HG03280 (cell line): Measurements from ENCODE around the gene FBRSL1.
"Not testable (repeated sequence)": the region's sequence is repeated elsewhere in the genome, so short reads cannot be mapped to it uniquely, and the experiment has no call there.

Experiments
- ATAC-seq: cut with Tn5 transposase; IDR thresholded peaks from one replicate; pipeline ENCODE4 v1.9.1; 2021; ENCODE audit warnings: mild to moderate bottlenecking, moderate library complexity; ENCODE audit not compliant: unreplicated experiment

FBRSL1 gene

DNA sequence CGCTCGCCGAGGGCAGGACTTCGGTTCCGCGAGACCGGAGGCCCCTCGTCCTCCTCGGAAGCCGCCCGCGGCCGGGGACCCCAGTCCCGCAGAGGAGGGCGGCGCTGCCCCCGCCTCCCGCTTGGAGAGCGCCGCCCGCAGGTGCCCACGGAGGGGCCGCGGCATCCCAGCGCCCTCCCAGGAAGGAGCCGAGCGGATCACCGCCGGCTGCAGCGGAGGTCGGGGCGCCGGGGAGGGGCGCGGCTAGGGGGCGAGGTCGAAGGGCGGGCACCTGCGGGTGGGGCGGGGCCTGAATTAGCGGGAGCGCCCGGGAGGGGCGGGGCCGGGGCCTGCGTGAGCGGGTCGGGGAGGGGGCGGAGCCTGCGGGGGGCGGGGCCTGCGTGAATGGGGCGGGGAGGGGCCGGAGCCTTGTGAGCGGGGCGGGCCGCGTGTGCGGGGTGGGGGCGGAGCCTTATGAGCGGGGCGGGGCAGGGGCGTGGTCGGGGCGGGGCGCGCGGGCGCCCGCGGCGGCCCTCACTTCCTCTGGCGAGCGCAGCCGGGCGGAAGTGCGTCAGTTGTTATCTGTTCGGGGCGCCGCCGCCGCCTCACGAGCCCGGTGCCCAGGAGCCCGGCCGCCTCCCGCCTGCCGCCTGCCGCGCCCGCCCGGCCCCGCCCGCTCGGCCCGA lies at the start of gene FBRSL1:
Gene FBRSL1, plus strand, starts transcription at position 550 of the 665 bp plus-strand sequence.
- peak; percentile 72 for ATAC-seq

DNA sequence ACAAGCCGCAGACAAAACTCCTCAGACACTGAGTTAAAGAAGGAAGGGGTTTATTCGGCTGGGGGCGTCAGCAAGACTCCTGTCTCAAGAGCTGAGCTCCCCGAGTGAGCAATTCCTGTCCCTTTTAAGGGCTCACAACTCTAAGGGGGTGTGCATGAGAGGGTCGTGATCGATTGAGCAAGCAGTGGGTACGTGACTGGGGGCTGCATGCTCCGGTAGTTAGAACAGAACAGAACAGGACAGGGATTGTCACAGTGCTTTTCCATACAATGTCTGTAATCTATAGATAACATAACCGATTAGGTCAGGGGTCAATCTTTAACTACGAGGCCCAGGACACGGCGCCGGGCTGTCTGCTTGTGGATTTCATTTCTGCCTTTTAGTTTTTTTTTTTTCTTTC lies 49.5 kb upstream of the FBRSL1 start:
- not testable (repeated sequence) for ATAC-seq

DNA sequence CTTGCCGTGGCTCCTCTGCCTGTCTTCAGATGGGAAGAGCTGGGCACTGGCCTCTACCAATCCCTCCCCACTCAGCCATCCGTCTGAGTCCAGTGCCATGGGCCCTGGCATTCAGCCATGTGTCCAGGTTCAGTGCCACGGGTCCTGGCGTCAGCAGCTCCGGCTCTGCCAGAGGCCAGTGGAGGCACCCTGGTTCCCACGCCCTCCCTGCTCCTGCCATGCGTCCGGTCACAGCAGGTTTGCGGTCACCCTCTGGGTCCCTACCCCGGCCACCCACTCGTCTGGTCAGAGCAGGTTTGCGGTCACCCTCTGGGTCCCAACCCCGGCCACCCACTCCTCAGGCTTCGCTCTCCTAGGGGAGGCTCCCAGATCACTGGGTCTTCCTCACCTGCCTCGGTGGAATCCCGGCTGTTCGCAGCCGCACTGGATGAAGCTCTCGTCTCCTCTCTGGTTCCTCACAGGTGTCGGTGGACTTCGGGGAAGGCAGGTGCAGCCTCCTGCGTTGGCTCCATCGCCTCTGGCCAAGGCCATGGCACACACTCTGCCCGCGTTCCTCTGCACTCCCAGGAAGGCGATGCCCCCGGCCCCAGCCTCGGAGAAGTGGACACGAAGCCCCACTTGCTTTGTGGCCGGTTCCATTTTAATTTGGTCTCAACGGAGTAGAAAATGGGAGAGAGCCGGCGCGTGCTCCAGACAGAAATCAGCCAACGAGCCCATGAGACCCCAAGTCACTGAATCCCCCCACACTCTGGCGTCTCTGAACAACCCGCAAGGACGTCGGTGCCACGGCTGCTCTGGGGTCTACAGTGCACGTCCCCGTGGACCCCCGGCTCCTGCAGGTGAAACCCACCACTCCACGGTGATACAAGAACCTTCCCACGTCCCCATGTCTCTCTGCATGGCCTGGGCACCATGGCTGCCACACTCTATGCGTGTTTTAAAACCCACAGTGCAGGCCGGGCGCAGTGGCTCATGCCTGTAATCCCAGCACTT lies 47.8 kb upstream of the FBRSL1 start:
- ATAC-seq: no peak

DNA sequence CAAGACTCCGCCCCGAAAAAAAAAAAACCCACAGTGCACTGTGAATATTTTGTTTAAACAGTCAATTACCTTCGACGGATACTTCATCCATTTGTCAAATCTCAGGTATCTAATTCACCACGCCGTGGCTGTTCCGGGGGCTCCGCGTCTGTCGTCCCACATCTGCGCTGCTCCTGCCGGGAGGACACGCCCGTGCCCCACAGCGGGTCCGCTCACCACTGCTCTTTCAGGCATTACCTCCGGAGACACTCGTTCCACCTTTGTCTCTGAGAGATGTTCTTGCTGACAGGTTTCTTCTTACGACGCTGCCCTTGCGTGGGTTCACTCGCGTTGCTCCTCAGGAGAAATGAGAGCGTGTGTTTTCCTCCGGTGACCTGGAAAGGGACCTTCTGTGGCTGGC lies 46.9 kb upstream of the FBRSL1 start:
- no peak for ATAC-seq

DNA sequence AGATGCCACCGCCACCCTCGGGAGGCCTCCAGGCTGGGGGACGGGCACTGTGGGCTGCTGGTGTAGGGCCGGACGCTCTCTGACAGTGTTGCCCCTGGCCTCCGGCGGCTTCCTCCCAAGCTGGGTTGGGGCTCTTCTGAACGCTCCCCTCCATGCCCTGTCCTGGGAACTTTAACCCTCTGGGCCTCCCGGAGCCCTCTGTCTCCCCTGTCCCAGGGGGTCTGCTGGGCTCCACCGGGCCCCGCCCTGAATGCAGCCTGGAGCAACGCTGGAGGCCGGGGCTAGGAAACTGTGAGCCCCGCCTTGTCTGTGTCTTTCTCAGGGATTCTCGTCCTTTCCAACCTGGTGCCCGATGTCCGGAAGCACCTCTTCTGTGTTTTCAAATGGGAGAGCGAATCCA lies 45.7 kb upstream of the FBRSL1 start:
- no peak for ATAC-seq

DNA sequence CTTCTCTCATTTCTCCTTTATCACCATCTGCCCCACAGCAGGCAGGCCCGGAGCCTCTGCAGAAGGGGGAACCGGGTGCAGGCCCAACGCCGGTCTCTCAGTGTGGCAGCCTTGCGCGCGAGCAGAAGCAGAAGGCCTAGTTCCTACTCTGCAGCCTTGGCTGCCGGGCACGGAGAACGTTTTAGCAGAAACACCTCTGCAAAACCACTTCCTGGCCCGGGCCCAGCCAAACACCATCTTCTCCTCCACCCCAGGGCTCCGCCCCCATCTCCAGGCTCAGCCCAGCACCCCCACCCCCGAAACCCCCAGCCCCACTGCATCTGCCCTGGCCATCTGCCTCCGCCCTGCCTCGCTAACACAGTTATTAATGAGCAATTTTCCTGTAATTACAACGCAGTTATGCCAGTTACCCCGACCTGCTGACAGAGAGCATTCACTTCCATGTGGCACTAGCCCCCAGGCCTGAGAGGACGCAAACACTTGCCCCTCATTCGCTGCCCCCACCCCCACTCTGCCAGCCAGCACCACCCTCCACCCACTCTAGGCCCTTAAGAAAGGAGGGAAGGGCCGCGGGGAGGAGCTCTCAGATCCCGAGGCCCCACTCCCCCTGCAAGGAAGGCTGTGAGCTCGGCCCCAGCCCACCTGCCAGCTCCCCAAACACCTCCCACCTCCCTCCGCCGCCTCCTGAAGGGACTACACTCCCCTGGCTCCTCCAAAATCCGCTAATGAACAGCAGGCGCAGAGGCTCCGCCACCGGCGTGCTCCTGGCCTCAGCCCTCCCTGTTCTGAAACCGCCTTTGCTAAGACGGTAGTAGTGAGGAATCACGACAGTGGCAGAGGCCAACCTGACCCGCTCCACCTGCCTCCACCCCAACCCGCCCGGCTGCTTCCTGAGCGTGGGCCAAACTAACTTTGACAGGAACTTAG lies 44.7 kb upstream of the FBRSL1 start:
- ATAC-seq: no peak

DNA sequence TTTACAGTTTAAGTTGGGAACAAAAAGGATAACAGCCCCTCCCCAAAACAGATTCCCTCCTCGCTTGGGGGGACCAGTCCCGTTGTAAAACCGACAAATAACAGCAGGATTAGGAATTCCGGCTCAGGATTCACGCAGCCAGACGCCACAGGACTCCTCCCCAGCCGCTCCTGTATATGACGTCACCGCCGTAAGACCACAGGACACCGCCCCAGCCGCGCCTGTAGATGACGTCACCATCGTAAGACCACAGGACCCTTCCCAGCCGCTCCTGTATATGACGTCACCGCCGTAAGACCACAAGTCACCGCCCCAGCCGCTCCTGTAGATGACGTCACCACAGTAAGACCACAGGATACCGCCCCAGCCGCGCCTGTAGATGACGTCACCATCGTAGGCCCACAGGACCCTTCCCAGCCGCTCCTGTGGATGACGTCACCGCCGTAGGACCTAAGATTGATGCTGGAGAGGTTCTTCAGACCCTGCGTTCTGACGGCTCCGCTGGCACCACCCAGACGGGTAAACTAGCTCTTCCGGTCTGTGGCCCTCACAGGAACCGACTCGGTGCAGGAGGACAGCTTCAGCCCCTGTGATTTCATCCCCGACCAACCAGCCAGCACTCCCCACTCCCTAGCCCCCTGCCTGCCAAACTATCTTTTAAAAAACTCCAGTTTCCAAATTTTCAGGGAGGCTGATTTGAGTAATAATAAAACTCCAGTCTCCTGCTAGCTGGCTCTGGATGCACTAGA lies 43.9 kb upstream of the FBRSL1 start:
- ATAC-seq: no peak

DNA sequence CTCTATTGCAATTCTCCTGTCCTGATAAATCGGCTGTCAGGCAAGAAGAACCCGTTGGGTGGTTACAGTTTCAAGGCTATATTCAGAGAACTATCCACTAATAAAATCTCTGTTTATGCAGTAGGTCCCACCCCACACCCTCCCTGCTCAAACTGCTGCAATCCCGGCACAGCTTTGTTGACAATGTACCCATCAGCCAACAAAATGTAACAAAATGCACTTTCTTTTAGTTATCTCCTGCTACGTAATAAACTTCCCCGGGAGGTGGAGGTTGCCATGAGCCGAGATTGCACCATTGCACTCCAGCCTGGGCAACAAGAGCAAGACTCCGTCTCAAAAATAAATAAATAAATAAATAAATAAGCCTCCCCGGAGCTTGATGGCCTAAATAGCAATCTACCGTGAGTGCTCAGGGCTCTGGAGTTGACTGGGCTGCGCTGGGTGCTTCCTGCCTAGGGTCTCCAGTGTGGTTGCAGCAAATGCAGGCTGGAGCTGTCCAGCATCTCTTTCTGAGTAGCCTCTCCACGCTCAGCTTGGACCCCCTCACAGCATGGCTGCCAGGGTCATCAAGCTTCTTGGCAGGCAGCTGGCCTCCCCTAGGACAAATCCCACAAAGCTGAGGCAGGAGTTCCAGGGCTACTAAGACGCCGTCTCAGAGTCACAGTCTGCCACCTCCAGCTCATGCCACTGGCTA lies 43.2 kb upstream of the FBRSL1 start:
- ATAC-seq: no peak

DNA sequence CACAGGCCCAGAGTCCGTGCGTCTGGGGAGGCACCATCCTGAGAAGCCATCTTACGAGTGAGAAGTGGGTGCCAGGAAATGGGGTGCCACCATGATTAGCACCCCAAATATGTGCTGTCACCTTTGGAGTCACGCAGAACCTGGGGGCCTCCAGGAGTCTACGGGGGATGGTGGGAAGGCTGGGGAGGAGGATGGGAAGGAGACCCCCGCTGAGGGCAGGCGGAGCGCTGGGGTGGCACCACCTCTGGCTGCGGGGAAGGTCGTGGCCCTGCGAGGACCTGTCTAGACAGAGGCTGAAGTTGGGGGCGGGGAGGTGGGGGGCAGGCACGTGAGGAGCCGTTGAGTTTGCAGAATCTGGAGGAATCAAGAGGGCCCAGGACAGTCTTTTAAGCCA lies 42.6 kb upstream of the FBRSL1 start:
- ATAC-seq: no peak

DNA sequence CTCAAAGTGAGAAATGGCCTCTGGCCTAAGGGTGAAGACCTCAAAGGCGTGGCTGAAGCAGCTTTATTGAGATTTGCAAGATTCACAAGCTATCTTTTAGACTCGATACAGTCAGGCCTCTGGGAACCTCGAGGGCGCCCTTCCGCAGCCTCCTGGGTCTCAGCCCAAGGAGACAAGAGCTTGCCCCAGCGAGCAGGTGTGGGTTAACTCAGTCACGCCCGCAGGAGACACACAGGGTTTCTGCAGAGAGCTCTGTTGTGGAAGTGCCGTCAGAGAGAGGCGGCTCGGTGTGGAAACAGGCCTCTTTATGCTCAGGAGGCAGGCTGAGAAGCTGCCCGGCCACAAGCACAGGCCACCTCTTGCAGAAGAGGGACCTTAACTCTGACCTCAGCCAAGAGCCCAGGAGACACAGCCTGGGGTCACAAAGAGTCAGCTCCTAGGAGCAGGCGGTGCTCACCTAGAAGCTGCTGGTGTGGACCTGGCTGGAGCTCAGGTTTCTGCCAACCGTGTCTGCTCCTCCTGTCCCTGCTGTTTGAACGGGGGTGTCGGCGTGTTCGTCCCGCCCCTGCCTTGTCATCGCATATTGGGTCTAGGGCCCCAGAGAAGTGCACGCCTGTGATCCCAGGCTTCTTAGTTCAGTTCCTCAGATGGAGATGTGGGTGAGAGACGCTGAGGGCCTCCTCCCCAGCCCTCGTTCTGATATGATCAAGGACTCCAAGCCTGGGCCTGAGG lies 42.1 kb upstream of the FBRSL1 start:
- no peak for ATAC-seq

DNA sequence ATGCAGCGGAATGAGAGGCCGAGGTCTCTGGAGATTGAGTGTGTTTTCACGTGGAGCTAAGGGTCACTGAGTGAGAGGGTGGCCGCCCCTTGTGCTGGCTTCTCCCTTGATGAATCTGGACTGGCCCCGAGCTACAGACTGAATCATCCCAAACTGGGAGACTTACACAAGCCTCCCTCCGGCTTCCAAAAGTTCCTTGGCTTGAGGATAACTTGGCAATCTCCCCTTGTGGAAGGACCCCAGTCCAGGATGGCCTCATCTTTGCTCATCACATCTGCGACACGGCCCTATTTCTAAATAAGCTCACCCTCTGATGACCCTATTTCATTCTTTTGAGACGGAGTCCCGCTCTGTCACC lies 41.5 kb upstream of the FBRSL1 start:
- ATAC-seq: no peak

DNA sequence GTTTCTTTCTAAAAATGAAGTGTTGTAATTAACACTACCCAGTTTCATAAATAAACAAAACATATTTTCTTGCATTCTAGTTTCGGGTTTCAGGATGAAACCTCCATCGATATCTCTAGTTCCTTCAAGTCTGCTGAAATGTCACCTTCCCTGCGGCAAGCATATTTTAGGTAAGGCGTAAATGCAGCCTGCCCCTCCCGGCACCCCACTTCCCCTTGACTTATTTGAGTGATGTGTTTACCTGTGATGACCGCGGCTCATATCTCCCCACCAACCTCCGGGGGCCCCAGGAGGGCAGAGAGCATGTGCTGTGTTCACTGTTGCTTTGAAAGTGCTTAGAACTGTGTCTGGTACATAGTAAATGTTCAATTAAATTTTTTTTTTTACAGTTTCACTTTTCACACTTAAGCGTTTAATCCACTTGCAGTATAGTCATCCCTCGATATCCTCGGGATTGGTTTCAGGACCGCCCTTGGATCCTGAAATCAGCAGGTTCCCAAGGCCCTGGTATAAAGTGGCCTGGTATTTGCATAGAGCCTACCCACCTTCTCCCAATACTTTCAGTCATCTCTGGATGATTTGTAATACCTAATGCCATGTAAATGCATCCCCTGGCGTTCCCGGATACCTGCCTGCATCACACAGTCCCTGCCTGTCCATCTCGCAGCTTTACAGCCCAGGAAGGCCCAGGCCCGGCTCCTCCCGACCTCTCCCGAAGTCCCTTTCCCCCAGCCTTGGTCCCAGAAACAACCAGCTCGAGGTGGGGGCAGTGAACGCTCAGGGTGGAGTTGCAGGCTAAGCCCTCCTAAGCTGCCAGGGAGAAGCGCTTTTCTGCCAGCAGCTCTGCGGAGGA lies 40.2 kb upstream of the FBRSL1 start:
- ATAC-seq: peak; percentile 76

DNA sequence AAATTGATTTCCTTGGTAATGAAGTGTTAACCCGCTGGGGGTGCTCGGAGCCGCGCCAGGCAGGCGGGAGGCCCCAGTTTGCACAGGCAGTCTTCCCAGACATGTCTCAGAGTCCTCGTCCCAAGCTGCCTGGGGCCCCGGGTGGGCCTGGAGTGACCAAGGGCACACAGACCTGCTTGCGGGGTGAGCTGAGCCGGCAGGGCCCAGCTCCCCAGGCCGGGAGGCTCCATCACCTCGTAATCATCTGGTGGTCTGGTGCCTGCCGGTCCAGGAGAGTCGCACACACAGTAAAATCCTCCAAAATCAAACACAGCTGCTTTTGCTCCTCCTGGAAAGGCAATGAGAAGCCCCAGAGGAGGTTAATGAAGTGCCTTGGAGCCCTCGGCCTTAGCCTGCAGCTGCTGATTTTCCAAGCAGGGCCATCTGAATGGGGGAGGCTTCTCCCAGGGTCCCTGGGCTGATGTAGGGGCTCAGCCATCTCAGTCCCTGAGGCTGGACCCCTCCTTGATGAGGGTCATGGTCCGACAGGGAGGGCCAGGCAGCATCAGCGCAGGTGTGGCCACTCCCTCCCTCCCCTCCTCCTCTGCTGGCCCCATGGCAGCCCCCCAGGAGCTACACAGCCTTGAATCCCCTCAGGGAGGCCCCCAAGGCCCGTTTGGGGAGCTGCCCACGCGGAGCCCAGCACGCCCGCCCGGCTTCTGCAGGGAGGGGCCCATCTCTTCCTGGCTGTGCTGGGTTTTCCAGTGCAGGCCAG lies 39.4 kb upstream of the FBRSL1 start:
- no peak for ATAC-seq

DNA sequence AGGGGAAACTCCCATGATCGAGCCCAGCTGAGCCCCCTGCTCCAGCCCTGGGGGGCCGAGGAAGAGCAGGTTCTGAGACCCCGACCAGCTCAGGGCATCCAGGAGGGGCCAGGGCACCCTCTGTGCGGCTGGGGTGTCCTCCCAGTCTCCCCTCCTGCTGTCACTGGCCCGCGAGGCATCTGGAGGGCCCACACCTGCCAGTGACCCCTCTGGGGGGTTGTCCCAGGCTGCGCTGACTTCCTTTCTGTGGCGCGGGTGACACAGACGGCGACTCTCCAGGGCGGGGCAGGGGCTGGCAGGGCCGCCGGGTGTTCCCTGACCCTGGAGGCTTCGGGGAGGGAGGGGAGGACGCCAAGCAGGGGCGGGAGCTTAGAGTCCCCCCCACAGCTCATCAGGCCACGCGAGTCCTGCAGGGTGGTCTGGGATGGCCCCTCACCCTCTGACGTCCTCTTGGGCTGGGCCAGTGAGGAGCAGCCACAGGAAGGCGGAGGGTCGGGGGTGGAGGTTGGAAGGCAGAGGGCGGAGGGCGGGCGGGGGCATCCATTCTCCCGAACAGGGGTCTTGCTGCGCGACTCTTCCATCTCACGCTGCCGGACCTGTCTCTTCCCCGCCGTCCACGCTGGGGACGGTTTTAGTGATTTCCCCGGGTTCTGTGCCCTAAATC lies 38.6 kb upstream of the FBRSL1 start:
- ATAC-seq: no peak

DNA sequence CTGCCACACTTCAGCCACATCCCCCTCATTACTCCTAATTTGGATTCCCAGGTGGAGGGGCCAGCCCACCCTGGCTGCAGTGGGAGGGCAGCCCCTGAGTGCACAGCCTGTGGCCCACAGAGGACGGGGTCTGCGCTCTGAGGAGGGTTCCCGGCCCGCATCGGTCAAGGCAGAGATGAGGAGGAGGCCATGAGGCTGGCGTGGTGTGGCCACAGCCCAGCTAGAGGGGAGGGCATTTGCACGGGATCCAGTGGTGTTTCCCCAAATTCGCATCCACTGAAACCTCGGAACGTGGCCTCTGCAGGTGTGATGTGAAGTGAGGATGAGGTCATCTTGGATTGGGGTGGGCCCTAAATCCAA lies 38.1 kb upstream of the FBRSL1 start:
- no peak for ATAC-seq

DNA sequence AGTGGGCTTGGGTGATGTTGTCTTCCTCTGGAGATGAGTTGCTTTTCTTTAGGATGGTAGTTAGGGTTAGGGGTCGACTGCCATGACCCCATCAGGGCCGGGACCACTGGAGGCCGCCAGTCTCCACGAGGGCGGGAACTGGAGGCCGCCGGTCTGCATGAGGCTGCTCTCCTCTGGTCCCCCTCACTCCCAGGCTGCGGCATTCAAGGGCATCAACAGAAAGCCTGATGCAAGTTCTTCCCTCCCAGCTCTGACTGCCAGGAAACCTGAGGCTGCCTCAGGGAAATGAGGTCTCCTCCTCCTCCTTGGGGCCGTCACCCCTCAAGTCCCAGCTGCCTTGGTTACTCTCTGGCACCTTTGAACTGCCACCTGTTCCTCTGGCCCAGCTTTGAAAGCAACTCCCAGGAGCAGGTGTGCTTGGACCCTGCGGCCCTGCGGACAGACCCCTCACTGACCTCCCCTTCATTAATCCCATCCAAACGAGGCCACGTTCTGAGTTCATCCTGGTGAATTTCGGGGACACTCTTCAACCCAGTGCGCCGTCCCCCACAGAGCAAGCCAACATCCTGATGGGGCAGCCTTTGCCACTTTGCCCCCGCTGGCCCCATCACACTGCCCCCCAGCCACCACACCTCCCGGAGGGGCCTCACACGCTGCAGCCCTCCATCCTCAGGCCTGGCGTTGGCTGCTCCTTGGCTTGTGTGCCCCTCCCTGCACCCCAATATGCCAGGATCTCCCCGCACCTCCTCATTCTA lies 37.2 kb upstream of the FBRSL1 start:
- no peak for ATAC-seq
